HCT116 (cell line): ENCODE measurements around the gene GPS1. TPM values are rescaled to one million over a fixed set of nuclear protein-coding genes. Genes with fewer than 3 reads are reported as not detected.
A peak's percentile ranks its signal among the peaks of the same experiment; 100 is the strongest.

ENCODE experiments used
- ATAC-seq: fragments of 200-7000 bp; cut with Tn5 transposase; 2 replicates; pipeline ENCODE4 v1.9.1; 2020; ENCODE audit warnings: mild to moderate bottlenecking, moderate library complexity
- BruUV-seq: library from RNA; stranded (reverse); fragments of 400-500 nt; replicated peaks from 2 replicates; lab custom pipeline; 2021; lab: Mats Ljungman, UMichigan
- CTCF ChIA-PET: fragments of 300-600 bp; sonication (Branson Sonifier 250); formaldehyde crosslinking; loops from one replicate; lab custom pipeline; 2021; ENCODE audit warnings: antibody characterized with exemption; lab: Charles Lee
- POLR2A ChIA-PET: fragments of 300-600, 350-600 bp; sonication (Branson Sonifier 250); formaldehyde crosslinking; loops from one replicate; lab custom pipeline; 2021; ENCODE audit warnings: antibody characterized with exemption; lab: Charles Lee
- RAD21 ChIA-PET, 2 experiments: fragments of 300-600 bp; sonication (Branson Sonifier 250); formaldehyde crosslinking; loops; one replicate each; lab custom pipeline; 2023; ENCODE audit warnings: low total read pairs in 2 of 2; ENCODE audit not compliant: uncharacterized antibody in 2 of 2, unreplicated experiment in 2 of 2, low non-redundant PET in 1 of 2; lab: Charles Lee
- DNase-seq: peaks from one replicate; pipeline ENCODE4 v3.0.0-alpha.2; 2010; ENCODE audit warnings: low read depth, low spot score
- H2AFZ ChIP-seq: fragments of 200-600 bp; shearing (Covaris generic), sonication (generic); 2 replicates; pipeline ENCODE4 v1.6.1; 2017; ENCODE audit warnings: low read depth, mixed run types, mixed read lengths, antibody characterized with exemption, low read length; ENCODE audit not compliant: poor library complexity, severe bottlenecking
- H3K27ac ChIP-seq: 2 replicates; pipeline ENCODE4 v1.5.1; 2012; ENCODE audit warnings: low read depth, low read length
- H3K27me3 ChIP-seq: fragments of 200-600 bp; sonication (generic); 2 replicates; pipeline ENCODE4 v1.6.1; 2016; ENCODE audit warnings: mixed run types, low read length, mixed read lengths; ENCODE audit not compliant: insufficient read depth
- H3K36me3 ChIP-seq, 2 experiments: fragments of 200-500 bp in 1 of 2; fragments of 200-600 bp in 1 of 2; sonication (Bioruptor generic) in 1 of 2; sonication (generic) in 1 of 2; 2 replicates each; pipeline versions ENCODE4 v1.5.1 to v1.6.1; 2014 to 2016; ENCODE audit warnings: low read length in 2 of 2, inconsistent platforms in 1 of 2, mixed read lengths in 1 of 2, mixed run types in 1 of 2; ENCODE audit not compliant: insufficient read depth in 2 of 2, control insufficient read depth in 1 of 2
- H3K4me1 ChIP-seq, 2 experiments: fragments of 200-600 bp in 1 of 2; sonication (generic) in 1 of 2; 2 replicates each; pipeline versions ENCODE4 v1.5.1 to v1.6.1; 2012 to 2017; ENCODE audit warnings: low read length in 2 of 2, inconsistent platforms in 1 of 2, mild to moderate bottlenecking in 1 of 2, mixed read lengths in 1 of 2, mixed run types in 1 of 2, moderate library complexity in 1 of 2; ENCODE audit not compliant: insufficient read depth in 2 of 2, control insufficient read depth in 1 of 2
- H3K4me2 ChIP-seq: fragments of 200-600 bp; sonication (generic); 2 replicates; pipeline ENCODE4 v1.6.1; 2017; ENCODE audit warnings: mixed run types, low read length, mixed read lengths
- H3K4me3 ChIP-seq, 2 experiments: fragments of 200-600 bp in 1 of 2; sonication (generic) in 1 of 2; replicated peaks in 1 of 2; 2 replicates each; pipeline ENCODE4 v1.5.1; 2011 to 2016; ENCODE audit warnings: low read length in 2 of 2, control low read depth in 1 of 2, low read depth in 1 of 2, mild to moderate bottlenecking in 1 of 2, mixed read lengths in 1 of 2, mixed run types in 1 of 2
- H3K79me2 ChIP-seq: fragments of 200-600 bp; sonication (generic); 2 replicates; pipeline ENCODE4 v1.6.1; 2017; ENCODE audit warnings: mild to moderate bottlenecking, mixed run types, low read length, moderate library complexity, mixed read lengths; ENCODE audit not compliant: insufficient read depth
- H3K9ac ChIP-seq: fragments of 200-600 bp; sonication (generic); 2 replicates; pipeline ENCODE4 v1.6.1; 2016; ENCODE audit warnings: low read length, mixed read lengths
- H3K9me2 ChIP-seq: fragments of 200-600 bp; sonication (generic), shearing (Covaris generic); 2 replicates; pipeline ENCODE4 v1.6.1; 2017; ENCODE audit warnings: mixed run types, mild to moderate bottlenecking, moderate library complexity; ENCODE audit not compliant: insufficient read depth
- H3K9me3 ChIP-seq, 2 experiments: fragments of 200-500 bp in 1 of 2; fragments of 200-600 bp in 1 of 2; sonication (Bioruptor generic) in 1 of 2; sonication (generic) in 1 of 2; 2 replicates each; pipeline ENCODE4 v1.6.1; 2014 to 2017; ENCODE audit warnings: low read length in 2 of 2, mixed read lengths in 2 of 2, inconsistent platforms in 1 of 2, low read depth in 1 of 2, mild to moderate bottlenecking in 1 of 2, mixed run types in 1 of 2, moderate library complexity in 1 of 2; ENCODE audit not compliant: control insufficient read depth in 1 of 2, insufficient read depth in 1 of 2
- H4K20me1 ChIP-seq: fragments of 200-600 bp; sonication (generic), shearing (Covaris generic); 2 replicates; pipeline ENCODE4 v1.6.1; 2017; ENCODE audit warnings: mixed run types, mild to moderate bottlenecking, moderate library complexity; ENCODE audit not compliant: insufficient read depth
- CBX3 ChIP-seq: IDR thresholded peaks from 2 replicates; pipeline ENCODE4 v1.6.1; 2012; ENCODE audit warnings: low read depth
- EGR1 ChIP-seq: IDR thresholded peaks from 2 replicates; pipeline ENCODE4 v1.6.1; 2012; ENCODE audit warnings: low read depth
- JUND ChIP-seq: IDR thresholded peaks from 2 replicates; pipeline ENCODE4 v1.6.1; 2012
- POLR2A ChIP-seq: IDR thresholded peaks from 2 replicates; pipeline ENCODE4 v1.7.0; 2011; ENCODE audit warnings: borderline replicate concordance; ENCODE audit not compliant: insufficient read depth, insufficient read length; ENCODE audit errors: extremely low read depth
- POLR2AphosphoS5 ChIP-seq: IDR thresholded peaks from 2 replicates; pipeline ENCODE4 v1.6.1; 2011; ENCODE audit warnings: mild to moderate bottlenecking, low read depth, low read length, moderate library complexity
- SRF ChIP-seq: IDR thresholded peaks from 2 replicates; pipeline ENCODE4 v1.6.1; 2012; ENCODE audit warnings: low read depth
- TCF7L2 ChIP-seq: IDR thresholded peaks from 2 replicates; pipeline ENCODE4 v1.7.0; 2011; ENCODE audit warnings: borderline replicate concordance, inconsistent platforms; ENCODE audit not compliant: insufficient read depth, insufficient read length; ENCODE audit errors: extremely low read depth
- ZFX ChIP-seq: fragments of 450-650 bp; IDR thresholded peaks from 2 replicates; pipeline ENCODE4 v1.6.1; 2017
- ZNF274 ChIP-seq: fragments of 200-500 bp; sonication (Bioruptor generic); IDR thresholded peaks from 2 replicates; pipeline ENCODE4 v1.6.1; 2014; ENCODE audit warnings: mild to moderate bottlenecking, low read depth, low read length, inconsistent platforms
- intact Hi-C: fragments of 100-400 bp; cut with micrococcal nuclease; formaldehyde crosslinking; loops from 2 replicates; pipeline ENCODE4 v1.10.0; 2022
- total RNA-seq: library from RNA; stranded (reverse); gene quantifications from one replicate; pipeline ENCODE4 v1.2.1, GENCODE V29; 2021; ENCODE audit not compliant: unreplicated experiment
- TF ChIP-seq, protein P1 (sequence below), 3 experiments: fragments of 200-600 bp in 1 of 3; sonication (generic) in 1 of 3; IDR thresholded peaks in 2 of 3; conservative IDR thresholded peaks in 1 of 3; 2 replicates each; pipeline ENCODE4 v1.5.1; 2012 to 2017; ENCODE audit warnings: low read depth in 2 of 3, low read length in 2 of 3, antibody characterized with exemption in 1 of 3, borderline replicate concordance in 1 of 3, control low read depth in 1 of 3, mild to moderate bottlenecking in 1 of 3, mixed read lengths in 1 of 3, mixed run types in 1 of 3, moderate library complexity in 1 of 3; ENCODE audit not compliant: insufficient read depth in 1 of 3
- TF ChIP-seq, protein P2 (sequence below): IDR thresholded peaks from 2 replicates; pipeline ENCODE4 v1.6.1; 2011; ENCODE audit warnings: mild to moderate bottlenecking, low read length, moderate library complexity; ENCODE audit not compliant: insufficient replicate concordance; ENCODE audit errors: extremely low read depth
- TF ChIP-seq, protein P3 (sequence below): IDR thresholded peaks from 2 replicates; pipeline ENCODE4 v1.6.1; 2012

GPS1 gene
- total RNA-seq, 1 experiment from 2014 or later, result 205 TPM

DNA sequence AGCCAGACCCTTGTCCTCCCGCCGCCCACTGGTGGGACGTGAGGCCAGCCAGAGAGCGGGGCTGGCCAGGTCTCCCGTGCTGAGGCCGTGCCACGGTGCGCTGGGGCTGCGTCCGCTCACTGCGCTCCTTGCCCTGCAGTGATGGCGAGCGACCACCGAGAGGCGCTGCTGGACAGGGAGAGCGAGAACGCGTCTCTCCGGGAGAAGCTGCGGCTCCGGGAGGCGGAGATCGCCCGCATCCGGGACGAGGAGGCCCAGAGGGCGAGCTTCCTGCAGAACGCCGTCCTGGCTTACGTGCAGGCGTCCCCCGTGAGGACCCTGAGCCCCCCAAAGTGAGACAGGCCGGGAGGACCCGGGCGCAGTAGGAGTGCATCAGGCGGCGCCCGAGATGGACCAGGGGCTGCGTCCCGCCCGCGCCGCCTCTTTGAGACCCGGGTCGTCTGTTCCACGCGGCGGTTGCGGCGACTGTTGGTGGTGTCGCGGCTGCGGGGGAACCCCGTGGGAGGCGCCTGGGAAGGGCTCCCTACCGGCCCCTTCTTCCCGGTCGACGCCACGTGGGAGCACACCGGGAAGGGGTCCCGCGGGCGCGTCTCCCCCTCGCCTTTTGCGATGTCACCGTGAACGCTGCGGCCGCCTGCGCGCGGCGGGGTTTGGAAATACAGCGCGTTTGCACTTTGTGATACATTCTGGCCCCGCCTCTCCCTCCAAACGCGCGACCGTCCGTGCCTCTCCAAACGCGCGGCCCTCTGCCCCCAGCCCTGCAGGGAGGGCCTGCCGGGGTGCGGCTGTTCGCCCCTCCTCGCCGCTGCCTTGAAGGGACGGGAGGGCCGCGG, 21.0 kb upstream of the GPS1 start (continued):
- TF ChIP-seq, protein P1, sequence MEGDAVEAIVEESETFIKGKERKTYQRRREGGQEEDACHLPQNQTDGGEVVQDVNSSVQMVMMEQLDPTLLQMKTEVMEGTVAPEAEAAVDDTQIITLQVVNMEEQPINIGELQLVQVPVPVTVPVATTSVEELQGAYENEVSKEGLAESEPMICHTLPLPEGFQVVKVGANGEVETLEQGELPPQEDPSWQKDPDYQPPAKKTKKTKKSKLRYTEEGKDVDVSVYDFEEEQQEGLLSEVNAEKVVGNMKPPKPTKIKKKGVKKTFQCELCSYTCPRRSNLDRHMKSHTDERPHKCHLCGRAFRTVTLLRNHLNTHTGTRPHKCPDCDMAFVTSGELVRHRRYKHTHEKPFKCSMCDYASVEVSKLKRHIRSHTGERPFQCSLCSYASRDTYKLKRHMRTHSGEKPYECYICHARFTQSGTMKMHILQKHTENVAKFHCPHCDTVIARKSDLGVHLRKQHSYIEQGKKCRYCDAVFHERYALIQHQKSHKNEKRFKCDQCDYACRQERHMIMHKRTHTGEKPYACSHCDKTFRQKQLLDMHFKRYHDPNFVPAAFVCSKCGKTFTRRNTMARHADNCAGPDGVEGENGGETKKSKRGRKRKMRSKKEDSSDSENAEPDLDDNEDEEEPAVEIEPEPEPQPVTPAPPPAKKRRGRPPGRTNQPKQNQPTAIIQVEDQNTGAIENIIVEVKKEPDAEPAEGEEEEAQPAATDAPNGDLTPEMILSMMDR (IDR thresholded peaks at IDR 0.05 in 2 of 3, conservative IDR thresholded peaks at IDR 0.05 in 1 of 3; ENCODE audit: borderline replicate concordance in 1 of 3, insufficient read depth in 1 of 3, low read depth in 2 of 3, low read length in 2 of 3), result peak; percentile 53 to 94 (median 76)
- no peak for TF ChIP-seq ZNF274
- no peak for TF ChIP-seq EGR1

DNA sequence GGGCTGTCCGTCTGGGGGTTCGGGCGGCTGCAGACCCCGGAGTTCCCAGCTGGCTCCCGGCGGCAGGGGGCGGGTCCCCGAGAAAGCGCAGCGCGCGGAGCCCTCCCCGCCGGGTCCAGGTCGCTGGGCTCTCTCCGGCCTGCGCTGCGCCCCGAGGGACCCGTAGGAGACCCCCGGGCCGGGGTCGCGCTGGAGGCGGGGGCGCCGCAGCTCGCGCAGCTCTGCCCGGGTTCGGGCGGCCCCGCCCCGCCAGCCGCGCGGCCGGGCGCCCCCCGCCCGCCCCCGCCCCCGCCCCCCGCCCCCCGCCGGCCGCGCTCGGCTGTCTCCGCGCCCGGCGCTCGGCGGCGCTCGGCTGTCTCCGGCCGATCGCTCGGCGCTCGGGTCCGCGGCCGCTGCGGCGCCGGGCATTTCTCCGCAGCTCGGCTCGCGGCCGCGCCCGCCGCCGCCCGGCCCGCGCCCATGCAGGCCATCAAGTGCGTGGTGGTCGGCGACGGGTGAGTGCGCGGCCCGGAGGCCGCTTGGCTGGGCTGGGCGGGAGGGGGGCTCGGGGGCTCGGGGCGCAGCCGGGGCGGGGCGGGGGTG, 20.3 kb upstream of the GPS1 start, which contains the start of gene RAC3:
TSS of gene RAC3 (plus strand) at position 376 of the 582 bp plus-strand sequence. CDS start at position 460, 84 bp downstream.
- peak within 1 kb of the TSS; percentile 93 for H3K27ac ChIP-seq
- H3K4me2 ChIP-seq, result peak within 1 kb of the TSS; percentile 99
- ATAC-seq (peak; percentile 64), DNase-seq (no peak)
- peaks cover 16 to 57% of the 10 kb centered on the region in 2 experiments; a peak in 3 of 4 replicates for H3K4me1 ChIP-seq
- no peaks in the 10 kb centered on the region for H3K27me3 ChIP-seq
- H3K9ac ChIP-seq, result peak within 1 kb of the TSS; percentile 93
- no peaks in the 10 kb centered on the region for H3K9me3 ChIP-seq
- TF ChIP-seq POLR2A, result peak; percentile 5
- TF ChIP-seq POLR2AphosphoS5, result 0 out of 2 replicates have a peak, but pooled peaks have one; percentile 4
- TF ChIP-seq CBX3, result no peak
- TF ChIP-seq SRF, result no peak
- TF ChIP-seq, protein P1 (IDR thresholded peaks at IDR 0.05 in 2 of 3, conservative IDR thresholded peaks at IDR 0.05 in 1 of 3; ENCODE audit: borderline replicate concordance in 1 of 3, insufficient read depth in 1 of 3, low read depth in 2 of 3, low read length in 2 of 3), result no peak
- TF ChIP-seq, protein P2, sequence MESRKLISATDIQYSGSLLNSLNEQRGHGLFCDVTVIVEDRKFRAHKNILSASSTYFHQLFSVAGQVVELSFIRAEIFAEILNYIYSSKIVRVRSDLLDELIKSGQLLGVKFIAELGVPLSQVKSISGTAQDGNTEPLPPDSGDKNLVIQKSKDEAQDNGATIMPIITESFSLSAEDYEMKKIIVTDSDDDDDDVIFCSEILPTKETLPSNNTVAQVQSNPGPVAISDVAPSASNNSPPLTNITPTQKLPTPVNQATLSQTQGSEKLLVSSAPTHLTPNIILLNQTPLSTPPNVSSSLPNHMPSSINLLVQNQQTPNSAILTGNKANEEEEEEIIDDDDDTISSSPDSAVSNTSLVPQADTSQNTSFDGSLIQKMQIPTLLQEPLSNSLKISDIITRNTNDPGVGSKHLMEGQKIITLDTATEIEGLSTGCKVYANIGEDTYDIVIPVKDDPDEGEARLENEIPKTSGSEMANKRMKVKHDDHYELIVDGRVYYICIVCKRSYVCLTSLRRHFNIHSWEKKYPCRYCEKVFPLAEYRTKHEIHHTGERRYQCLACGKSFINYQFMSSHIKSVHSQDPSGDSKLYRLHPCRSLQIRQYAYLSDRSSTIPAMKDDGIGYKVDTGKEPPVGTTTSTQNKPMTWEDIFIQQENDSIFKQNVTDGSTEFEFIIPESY, result no peak
- no peak for TF ChIP-seq ZFX
- no peak for TF ChIP-seq TCF7L2
- TF ChIP-seq JUND, result no peak
- TF ChIP-seq, protein P3, sequence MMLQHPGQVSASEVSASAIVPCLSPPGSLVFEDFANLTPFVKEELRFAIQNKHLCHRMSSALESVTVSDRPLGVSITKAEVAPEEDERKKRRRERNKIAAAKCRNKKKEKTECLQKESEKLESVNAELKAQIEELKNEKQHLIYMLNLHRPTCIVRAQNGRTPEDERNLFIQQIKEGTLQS, result no peak
- TF ChIP-seq, all 23 proteins: peak for 2
- POLR2A ChIA-PET, result interaction anchor here (1.0 to 1.7 kb wide), 2 partner anchors 8 to 11 kb away, joined by 3 read pairs; partner anchors contain the start of genes CENPX and LRRC45
- peak within 1 kb of the TSS; percentile 88 to 90 for H3K4me3 ChIP-seq
- RAD21 ChIA-PET, result interaction anchor here in 1 of 2 experiments (0.6 kb wide), 1 partner anchor 35 kb away, joined by 3 read pairs; no protein-coding TSS in a partner anchor
- no peak within 1 kb of the TSS for H2AFZ ChIP-seq
- no TSS peak for BruUV-seq
- peaks cover 0 to 12% of the 10 kb centered on the region in 2 experiments; a peak in 1 of 4 replicates for H3K36me3 ChIP-seq
- no peaks in the 10 kb centered on the region for H4K20me1 ChIP-seq
- H3K79me2 ChIP-seq, result peaks cover 21% of the 10 kb centered on the region; the same call in 1 of the 2 replicates
- intact Hi-C loops, result loop anchor here (1.0 to 10.0 kb wide), 5 partner anchors 8 to 383 kb away; partner anchors contain the start of genes HEXD, LRRC45 and OGFOD3
- no peaks in the 10 kb centered on the region for H3K9me2 ChIP-seq
- CTCF ChIA-PET, result interaction anchor here (1.0 to 3.0 kb wide), 9 partner anchors 10 to 747 kb away, joined by 3 to 39 read pairs (median 9); partner anchors contain the start of genes CENPX, FASN and LRRC45
